ENCODE measurements around the gene PTPRG. TPM values are rescaled to one million over a fixed set of nuclear protein-coding genes. Genes with fewer than 3 reads are reported as not detected.
A peak's percentile ranks its signal among the peaks of the same experiment; 100 is the strongest.

Gene PTPRG
- total RNA-seq, 1 experiment from 2014 or later, result 69.3 TPM

DNA sequence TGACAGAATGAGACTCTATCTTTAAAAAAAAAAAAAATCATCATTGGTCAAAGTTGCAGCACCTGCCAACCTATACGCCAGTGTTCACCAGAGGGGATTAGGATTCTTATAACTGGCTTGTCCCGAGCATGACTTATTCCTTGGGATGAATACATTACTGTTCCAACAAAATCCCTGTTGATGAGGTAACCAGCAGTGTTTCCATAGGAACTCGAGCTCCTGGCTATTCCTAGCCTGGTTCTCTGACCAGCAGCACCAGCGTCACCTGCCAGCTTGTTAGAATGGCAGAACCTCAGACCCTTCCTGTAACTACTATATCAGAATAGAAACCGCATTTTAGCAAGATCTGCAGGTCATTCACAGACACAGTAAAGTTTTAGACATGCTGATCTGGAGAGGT, 364.4 kb downstream of the PTPRG start:
- Mint-ChIP-seq H3K27ac (peak overlapping the region in 2 of 3 experiments; percentile 52 to 91; a peak in 3 of 7 replicates), H3K4me3 (no peak overlapping the region), H3K4me1 (peaks cover 49 to 54% of the 10 kb centered on the region in 2 experiments), H3K27me3 (ENCODE audit: low read depth) (no peaks in the 10 kb centered on the region), H3K9me3 (no peaks in the 10 kb centered on the region), H3K36me3 (ENCODE audit: insufficient read depth in 1 of 3, low read depth in 3 of 3) (no peaks in the 10 kb centered on the region)
- Histone ChIP-seq H3K23me2 (ENCODE audit: insufficient read length, low read depth, low read length, poor library complexity, severe bottlenecking) (no peaks in the 10 kb centered on the region), H2BK20ac (ENCODE audit: low read depth, low read length, poor library complexity, severe bottlenecking) (no peak overlapping the region), H3K79me1 (ENCODE audit: insufficient read depth, low read depth, low read length, poor library complexity, severe bottlenecking) (no peaks in the 10 kb centered on the region), H3K4me1 (ENCODE audit: insufficient read depth, low read length) (peaks cover 17% of the 10 kb centered on the region), H3K9ac (ENCODE audit: extremely low read depth, insufficient read length, low read length) (no peak overlapping the region), H3K9me3 (ENCODE audit: control insufficient read depth, low read depth, low read length) (no peaks in the 10 kb centered on the region), H3K4me2 (ENCODE audit: insufficient read depth, insufficient read length, low read length) (no peak overlapping the region), H3K56ac (ENCODE audit: insufficient read length, low read depth, low read length) (no peak overlapping the region), H2AFZ (ENCODE audit: low read length) (no peak overlapping the region), H3K79me2 (ENCODE audit: insufficient read depth, low read length) (peaks cover 6% of the 10 kb centered on the region; the same call in 1 of the 2 replicates), H2BK5ac (ENCODE audit: insufficient read length, low read length) (no peak overlapping the region), H3T11ph (ENCODE audit: low read length) (no peak overlapping the region), H2BK120ac (ENCODE audit: low read depth, low read length, poor library complexity, severe bottlenecking) (no peak overlapping the region), H4K20me1 (ENCODE audit: control insufficient read depth, insufficient read depth, insufficient read length) (no peaks in the 10 kb centered on the region), H3K18ac (ENCODE audit: insufficient read length, low read depth, low read length) (no peak overlapping the region), H2AK5ac (ENCODE audit: insufficient read length, low read length) (no peak overlapping the region), H3K4ac (ENCODE audit: low read depth, low read length) (no peak overlapping the region), H2BK15ac (ENCODE audit: low read depth, low read length) (no peak overlapping the region), H4K8ac (replicated peaks; ENCODE audit: insufficient read length, low read depth, low read length) (no peak overlapping the region), H2BK12ac (ENCODE audit: insufficient read length, low read depth, low read length) (no peak overlapping the region), H3K27me3 (ENCODE audit: insufficient read depth, low read length) (no peaks in the 10 kb centered on the region), H3K27ac (ENCODE audit: insufficient read length, low read depth, low read length) (no peak overlapping the region), H4K5ac (ENCODE audit: insufficient read length, low read depth, low read length) (no peak overlapping the region), H3K14ac (ENCODE audit: insufficient read depth, low read length) (no peak overlapping the region), H3K23ac (ENCODE audit: insufficient read length, low read depth, low read length) (no peak overlapping the region), H4K91ac (ENCODE audit: insufficient read length, low read depth, low read length) (no peak overlapping the region)
- WGBS (ENCODE audit: extremely low coverage, insufficient read length, low lambda C conversion rate), result no CpG with 5 or more reads among the region's 5 CpGs
- DNase-seq, result no peak
- TF ChIP-seq, protein P1, sequence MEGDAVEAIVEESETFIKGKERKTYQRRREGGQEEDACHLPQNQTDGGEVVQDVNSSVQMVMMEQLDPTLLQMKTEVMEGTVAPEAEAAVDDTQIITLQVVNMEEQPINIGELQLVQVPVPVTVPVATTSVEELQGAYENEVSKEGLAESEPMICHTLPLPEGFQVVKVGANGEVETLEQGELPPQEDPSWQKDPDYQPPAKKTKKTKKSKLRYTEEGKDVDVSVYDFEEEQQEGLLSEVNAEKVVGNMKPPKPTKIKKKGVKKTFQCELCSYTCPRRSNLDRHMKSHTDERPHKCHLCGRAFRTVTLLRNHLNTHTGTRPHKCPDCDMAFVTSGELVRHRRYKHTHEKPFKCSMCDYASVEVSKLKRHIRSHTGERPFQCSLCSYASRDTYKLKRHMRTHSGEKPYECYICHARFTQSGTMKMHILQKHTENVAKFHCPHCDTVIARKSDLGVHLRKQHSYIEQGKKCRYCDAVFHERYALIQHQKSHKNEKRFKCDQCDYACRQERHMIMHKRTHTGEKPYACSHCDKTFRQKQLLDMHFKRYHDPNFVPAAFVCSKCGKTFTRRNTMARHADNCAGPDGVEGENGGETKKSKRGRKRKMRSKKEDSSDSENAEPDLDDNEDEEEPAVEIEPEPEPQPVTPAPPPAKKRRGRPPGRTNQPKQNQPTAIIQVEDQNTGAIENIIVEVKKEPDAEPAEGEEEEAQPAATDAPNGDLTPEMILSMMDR (conservative IDR thresholded peaks at IDR 0.05), result no peak
